ENCODE data around the gene ADARB2.

ADARB2 gene

DNA sequence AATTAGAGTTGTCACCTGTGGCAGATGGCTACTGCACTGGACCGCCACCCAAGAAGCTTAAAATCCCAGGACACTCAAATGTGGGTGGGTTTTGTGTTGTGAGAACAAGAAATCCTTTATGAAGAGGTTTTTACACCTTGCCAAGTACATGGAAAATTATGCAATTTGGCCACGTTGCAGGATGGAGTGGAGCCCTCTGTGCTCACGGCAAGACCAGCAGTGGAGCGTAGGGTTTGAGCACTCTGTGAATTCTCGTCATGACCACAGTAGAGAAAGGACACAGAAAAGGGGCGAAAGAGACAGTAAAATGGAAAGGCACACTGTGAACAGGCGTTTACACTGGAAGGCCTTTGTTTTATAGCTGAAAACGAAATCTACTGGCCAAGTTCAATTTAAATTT lies 222.6 kb downstream of the ADARB2 start:
- no peak overlapping the region for H3K4me3 ChIP-seq (ENCODE audit: low read depth, low read length)
- TF ChIP-seq, protein P1, sequence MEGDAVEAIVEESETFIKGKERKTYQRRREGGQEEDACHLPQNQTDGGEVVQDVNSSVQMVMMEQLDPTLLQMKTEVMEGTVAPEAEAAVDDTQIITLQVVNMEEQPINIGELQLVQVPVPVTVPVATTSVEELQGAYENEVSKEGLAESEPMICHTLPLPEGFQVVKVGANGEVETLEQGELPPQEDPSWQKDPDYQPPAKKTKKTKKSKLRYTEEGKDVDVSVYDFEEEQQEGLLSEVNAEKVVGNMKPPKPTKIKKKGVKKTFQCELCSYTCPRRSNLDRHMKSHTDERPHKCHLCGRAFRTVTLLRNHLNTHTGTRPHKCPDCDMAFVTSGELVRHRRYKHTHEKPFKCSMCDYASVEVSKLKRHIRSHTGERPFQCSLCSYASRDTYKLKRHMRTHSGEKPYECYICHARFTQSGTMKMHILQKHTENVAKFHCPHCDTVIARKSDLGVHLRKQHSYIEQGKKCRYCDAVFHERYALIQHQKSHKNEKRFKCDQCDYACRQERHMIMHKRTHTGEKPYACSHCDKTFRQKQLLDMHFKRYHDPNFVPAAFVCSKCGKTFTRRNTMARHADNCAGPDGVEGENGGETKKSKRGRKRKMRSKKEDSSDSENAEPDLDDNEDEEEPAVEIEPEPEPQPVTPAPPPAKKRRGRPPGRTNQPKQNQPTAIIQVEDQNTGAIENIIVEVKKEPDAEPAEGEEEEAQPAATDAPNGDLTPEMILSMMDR (IDR thresholded peaks at IDR 0.05; ENCODE audit: borderline replicate concordance, insufficient read depth, low read depth, low read length) = no peak

DNA sequence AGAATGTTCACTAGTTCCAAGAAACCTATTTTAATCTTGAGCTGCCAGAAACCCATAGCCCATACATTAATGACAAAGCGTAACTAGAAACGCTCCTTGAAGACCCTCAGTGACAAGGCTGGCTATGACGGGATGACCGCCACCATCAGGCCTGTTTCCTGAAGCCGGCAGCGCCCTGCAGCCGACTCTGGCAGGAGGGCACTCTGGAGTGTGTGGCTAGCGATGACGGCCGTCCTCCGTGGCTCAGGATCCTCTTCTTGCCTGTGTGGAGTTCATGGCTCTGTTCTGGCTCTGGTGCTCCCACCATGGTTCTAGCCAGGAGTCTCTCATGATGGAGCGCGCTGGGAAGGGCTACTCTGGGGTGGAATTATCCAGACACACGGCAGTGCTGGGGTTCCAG lies 224.1 kb downstream of the ADARB2 start:
- TF ChIP-seq, protein P1 (IDR thresholded peaks at IDR 0.05; ENCODE audit: borderline replicate concordance, insufficient read depth, low read depth, low read length) = no peak
- H3K4me3 ChIP-seq (ENCODE audit: low read depth, low read length) = no peak overlapping the region

DNA sequence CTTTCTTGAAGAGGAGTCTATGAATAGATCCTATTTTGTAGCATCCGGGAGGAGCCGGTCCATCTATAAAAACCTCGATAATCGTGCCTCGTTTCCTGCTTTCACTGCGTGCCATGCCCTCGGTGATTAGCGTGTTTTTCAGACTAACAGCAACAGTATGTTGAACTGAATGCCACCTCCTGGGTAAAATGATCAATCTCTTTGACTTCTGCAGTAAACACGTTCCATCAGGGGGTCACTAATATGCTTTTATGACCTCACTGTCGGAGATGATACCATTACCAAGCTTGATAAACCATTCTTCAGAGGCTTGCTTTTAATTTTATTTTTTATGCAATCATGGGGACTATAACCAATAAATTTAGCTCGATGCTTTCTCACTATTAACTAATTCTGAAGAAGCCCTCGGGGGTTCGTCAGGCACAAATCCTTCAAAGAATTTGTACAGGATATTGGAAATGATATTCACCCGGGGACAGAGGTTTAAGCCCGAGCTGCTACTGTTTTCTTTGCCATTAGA lies 228.3 kb downstream of the ADARB2 start:
- H3K4me3 ChIP-seq (ENCODE audit: low read depth, low read length) = no peak overlapping the region
- TF ChIP-seq, protein P1 (IDR thresholded peaks at IDR 0.05; ENCODE audit: borderline replicate concordance, insufficient read depth, low read depth, low read length) = no peak

DNA sequence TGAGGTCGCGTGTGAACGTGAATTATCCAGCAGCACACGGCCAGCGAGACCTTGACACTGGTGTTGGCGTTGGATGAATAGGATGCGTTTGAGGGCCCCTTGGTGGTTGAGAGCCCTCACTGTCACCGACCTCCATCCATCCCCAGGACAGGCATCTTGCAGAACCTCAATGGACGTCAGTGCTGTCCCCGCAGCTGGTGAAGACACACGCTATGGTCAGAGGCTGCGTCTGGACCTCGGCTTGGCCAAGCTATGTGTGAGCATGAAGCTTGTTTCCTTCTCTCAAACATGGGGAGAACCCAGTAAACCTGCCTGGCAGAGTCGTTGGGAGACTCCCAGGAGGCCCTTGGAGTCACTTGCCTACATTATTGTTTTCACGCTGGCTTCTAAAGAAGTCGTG lies 229.2 kb downstream of the ADARB2 start:
- no peak overlapping the region for H3K4me3 ChIP-seq (ENCODE audit: low read depth, low read length)
- TF ChIP-seq, protein P1 (IDR thresholded peaks at IDR 0.05; ENCODE audit: borderline replicate concordance, insufficient read depth, low read depth, low read length) = no peak

DNA sequence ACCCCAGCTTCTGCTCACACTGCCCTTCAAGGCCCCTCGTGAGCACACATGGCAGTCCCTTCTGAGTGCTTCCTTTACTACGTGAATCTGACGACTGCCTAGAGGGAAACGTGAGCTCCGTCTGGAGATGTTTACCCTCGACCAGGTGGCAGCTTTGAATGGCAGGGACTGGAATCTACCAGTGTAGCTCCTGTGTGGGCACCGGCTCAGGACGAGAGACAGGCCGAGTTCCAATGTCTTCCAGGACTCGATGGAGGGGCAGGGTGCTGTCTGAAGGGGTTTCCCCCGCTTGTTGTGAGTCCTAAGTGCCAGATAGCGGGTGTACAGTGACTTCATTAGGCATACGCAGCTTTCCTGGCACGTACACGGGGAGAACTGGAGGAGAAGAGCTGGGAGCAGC lies 229.9 kb downstream of the ADARB2 start:
- TF ChIP-seq, protein P1 (IDR thresholded peaks at IDR 0.05; ENCODE audit: borderline replicate concordance, insufficient read depth, low read depth, low read length) = no peak
- H3K4me3 ChIP-seq (ENCODE audit: low read depth, low read length) = no peak overlapping the region

DNA sequence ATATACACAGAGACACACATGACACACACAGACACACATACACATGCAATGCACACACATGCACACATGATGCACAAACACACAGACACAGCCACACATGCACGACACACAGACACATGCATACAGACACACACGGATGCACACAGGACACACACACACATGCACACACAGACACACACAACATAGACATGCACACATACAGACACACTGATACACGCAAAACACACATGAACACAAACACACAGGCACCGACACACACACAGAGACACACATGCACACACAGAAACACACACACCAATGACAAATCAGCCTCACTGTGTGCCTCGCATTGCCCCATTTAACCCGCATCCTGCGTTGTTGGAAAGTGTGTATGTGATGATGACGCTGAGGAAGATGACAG lies 232.4 kb downstream of the ADARB2 start:
- TF ChIP-seq, protein P1 (IDR thresholded peaks at IDR 0.05; ENCODE audit: borderline replicate concordance, insufficient read depth, low read depth, low read length) = no peak
- no peak overlapping the region for H3K4me3 ChIP-seq (ENCODE audit: low read depth, low read length)

DNA sequence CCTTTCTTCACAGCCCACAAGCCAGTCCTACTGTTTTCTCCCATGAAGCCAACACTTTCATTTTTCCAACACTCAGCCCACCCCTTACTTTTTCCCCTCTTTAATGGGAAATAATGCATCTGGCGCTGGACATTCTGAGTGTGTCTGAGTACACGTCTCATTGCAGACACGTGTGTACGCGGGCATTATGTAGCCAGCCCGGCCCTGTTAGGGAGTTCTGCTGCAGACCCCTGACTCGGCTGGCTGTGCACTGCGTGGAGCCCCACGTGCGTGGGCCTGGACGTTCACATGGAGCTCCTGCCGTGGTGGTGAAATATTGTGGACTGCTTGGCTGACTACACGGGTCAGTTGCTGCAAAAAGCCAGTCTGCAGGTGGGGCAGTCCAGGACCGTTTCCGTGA lies 233.0 kb downstream of the ADARB2 start:
- TF ChIP-seq, protein P1 (IDR thresholded peaks at IDR 0.05; ENCODE audit: borderline replicate concordance, insufficient read depth, low read depth, low read length) = no peak
- H3K4me3 ChIP-seq (ENCODE audit: low read depth, low read length) = no peak overlapping the region

Measured in GM12875 (cell line).